GM13976 (cell line): ENCODE results near the gene ZNF92.
"Not testable (repeated sequence)": the region's sequence is repeated elsewhere in the genome, so short reads cannot be mapped to it uniquely, and the experiment has no call there.

Source experiments
- DNase-seq: peaks from one replicate; pipeline ENCODE4 v3.0.0; 2012; ENCODE audit warnings: low spot score
- CTCF ChIP-seq: IDR thresholded peaks from 2 replicates; pipeline ENCODE4 v1.5.1; 2012; ENCODE audit warnings: borderline replicate concordance, mild to moderate bottlenecking; ENCODE audit not compliant: insufficient read depth; ENCODE audit errors: extremely low read depth, missing control alignments, control extremely low read depth
- in situ Hi-C: fragments of 300-500 bp; cut with MboI; formaldehyde crosslinking; loops from one replicate; pipeline ENCODE4 v1.12.0; 2022; ENCODE audit warnings: low sequenced_read_pairs, mixed read lengths, inconsistent platforms; ENCODE audit not compliant: unreplicated experiment

ZNF92 gene

GRCh38 chr7:65373608-65374351, at the start of gene ZNF92:
Gene ZNF92 (plus strand): TSS chr7:65373855. CDS start chr7:65373998, 143 bp downstream.
- TF ChIP-seq CTCF = no peak
- DNase-seq = peak; percentile 94
- in situ Hi-C loops = no loop called here

GRCh38 chr7:65325793-65326432, 47.7 kb upstream of the ZNF92 start:
- TF ChIP-seq CTCF = no peak
- DNase-seq = no peak
- in situ Hi-C loops = no loop called here

GRCh38 chr7:65338346-65338745, 35.3 kb upstream of the ZNF92 start:
- no peak for TF ChIP-seq CTCF
- in situ Hi-C loops = no loop called here
- no peak for DNase-seq

- in situ Hi-C loops = no loop called here
- no peak for DNase-seq
- TF ChIP-seq CTCF = no peak
These were observed 34.4 kb upstream of the ZNF92 start for GRCh38 chr7:65339257-65339656.

- in situ Hi-C loops = no loop called here
- no peak for DNase-seq
These were observed 30.7 kb upstream of the ZNF92 start for GRCh38 chr7:65342723-65343629.

GRCh38 chr7:65344541-65344940, 29.1 kb upstream of the ZNF92 start:
- in situ Hi-C loops = not testable (repeated sequence)

More at GRCh38 chr7:65342723-65343629, 30.7 kb upstream of the ZNF92 start:
- no peak for TF ChIP-seq CTCF

More at GRCh38 chr7:65344541-65344940, 29.1 kb upstream of the ZNF92 start:
- not testable (repeated sequence) for DNase-seq
